ENCODE data around the gene ERN1. TPM values are rescaled to one million over a fixed set of nuclear protein-coding genes. Genes with fewer than 3 reads are reported as not detected.

ERN1 gene
- total and polyA plus RNA-seq, 2 donors (not counting 1 experiment from before 2014, with no cell fraction given), result 3.3 to 11.7 TPM

GRCh38 chr17:64095144-64095882 lies 34.6 kb downstream of the ERN1 start:
- no peak overlapping the region for H3K4me2 ChIP-seq (ENCODE audit: extremely low read depth, insufficient read depth, low read length)
- H3K9ac ChIP-seq (ENCODE audit: insufficient read depth, low read length), result no peak overlapping the region
- H4K20me1 ChIP-seq (ENCODE audit: control insufficient read depth, extremely low read depth, insufficient read depth, low read length), result no peaks in the 10 kb centered on the region
- TF ChIP-seq EZH2 (IDR thresholded peaks at IDR 0.05; ENCODE audit: low read length, missing control alignments) (no peak), CTCF (conservative IDR thresholded peaks at IDR 0.05 in 1 of 2, IDR thresholded peaks at IDR 0.05 in 1 of 2; ENCODE audit: low read depth in 1 of 2, low read length in 2 of 2) (no peak)
- no peaks in the 10 kb centered on the region for H3K27me3 ChIP-seq (ENCODE audit: control insufficient read depth, insufficient read depth, low read length)
- H3K27ac ChIP-seq (ENCODE audit: insufficient read depth, low read length), result no peak overlapping the region
- no peak overlapping the region for H2AFZ ChIP-seq (ENCODE audit: low read length)
- no peaks in the 10 kb centered on the region for H3K36me3 ChIP-seq (ENCODE audit: control insufficient read depth, insufficient read depth, low read length)
- H3K9me3 ChIP-seq (ENCODE audit: control insufficient read depth, insufficient read depth, low read depth, low read length), result no peaks in the 10 kb centered on the region
- no peak for DNase-seq (ENCODE audit: low read depth in 2 of 2)
- no peaks in the 10 kb centered on the region for H3K79me2 ChIP-seq (ENCODE audit: control insufficient read depth, insufficient read depth, low read length)
- no peak overlapping the region for H3K4me3 ChIP-seq (replicated peaks in 1 of 4; ENCODE audit: control extremely low read depth in 1 of 4, insufficient read depth in 1 of 4, low read depth in 3 of 4, low read length in 4 of 4)
- no peaks in the 10 kb centered on the region for H3K4me1 ChIP-seq (ENCODE audit: control insufficient read depth, extremely low read depth, insufficient read depth, low read length)

GRCh38 chr17:64094412-64094811 lies 35.5 kb downstream of the ERN1 start:
- Histone ChIP-seq H3K9ac (ENCODE audit: insufficient read depth, low read length) (no peak overlapping the region), H2AFZ (ENCODE audit: low read length) (no peak overlapping the region), H4K20me1 (ENCODE audit: control insufficient read depth, extremely low read depth, insufficient read depth, low read length) (no peaks in the 10 kb centered on the region), H3K27ac (ENCODE audit: insufficient read depth, low read length) (no peak overlapping the region), H3K4me2 (ENCODE audit: extremely low read depth, insufficient read depth, low read length) (no peak overlapping the region), H3K27me3 (ENCODE audit: control insufficient read depth, insufficient read depth, low read length) (no peaks in the 10 kb centered on the region), H3K4me3 (replicated peaks in 1 of 4; ENCODE audit: control extremely low read depth in 1 of 4, insufficient read depth in 1 of 4, low read depth in 3 of 4, low read length in 4 of 4) (no peak overlapping the region), H3K36me3 (ENCODE audit: control insufficient read depth, insufficient read depth, low read length) (no peaks in the 10 kb centered on the region), H3K79me2 (ENCODE audit: control insufficient read depth, insufficient read depth, low read length) (no peaks in the 10 kb centered on the region), H3K9me3 (ENCODE audit: control insufficient read depth, insufficient read depth, low read depth, low read length) (no peaks in the 10 kb centered on the region), H3K4me1 (ENCODE audit: control insufficient read depth, extremely low read depth, insufficient read depth, low read length) (no peaks in the 10 kb centered on the region)
- no peak for DNase-seq (ENCODE audit: low read depth in 2 of 2)
- no peak for TF ChIP-seq CTCF (conservative IDR thresholded peaks at IDR 0.05 in 1 of 2, IDR thresholded peaks at IDR 0.05 in 1 of 2; ENCODE audit: low read depth in 1 of 2, low read length in 2 of 2)
- no peak for TF ChIP-seq EZH2 (IDR thresholded peaks at IDR 0.05; ENCODE audit: low read length, missing control alignments)

GRCh38 chr17:64092952-64093451 lies 36.9 kb downstream of the ERN1 start:
- H3K9ac ChIP-seq (ENCODE audit: insufficient read depth, low read length), result no peak overlapping the region
- no peaks in the 10 kb centered on the region for H3K36me3 ChIP-seq (ENCODE audit: control insufficient read depth, insufficient read depth, low read length)
- TF ChIP-seq CTCF (conservative IDR thresholded peaks at IDR 0.05 in 1 of 2, IDR thresholded peaks at IDR 0.05 in 1 of 2; ENCODE audit: low read depth in 1 of 2, low read length in 2 of 2) (no peak), EZH2 (IDR thresholded peaks at IDR 0.05; ENCODE audit: low read length, missing control alignments) (no peak)
- H3K27ac ChIP-seq (ENCODE audit: insufficient read depth, low read length), result no peak overlapping the region
- no peaks in the 10 kb centered on the region for H4K20me1 ChIP-seq (ENCODE audit: control insufficient read depth, extremely low read depth, insufficient read depth, low read length)
- H2AFZ ChIP-seq (ENCODE audit: low read length), result no peak overlapping the region
- no peaks in the 10 kb centered on the region for H3K4me1 ChIP-seq (ENCODE audit: control insufficient read depth, extremely low read depth, insufficient read depth, low read length)
- H3K9me3 ChIP-seq (ENCODE audit: control insufficient read depth, insufficient read depth, low read depth, low read length), result no peaks in the 10 kb centered on the region
- H3K27me3 ChIP-seq (ENCODE audit: control insufficient read depth, insufficient read depth, low read length), result no peaks in the 10 kb centered on the region
- no peak overlapping the region for H3K4me3 ChIP-seq (replicated peaks in 1 of 4; ENCODE audit: control extremely low read depth in 1 of 4, insufficient read depth in 1 of 4, low read depth in 3 of 4, low read length in 4 of 4)
- no peak overlapping the region for H3K4me2 ChIP-seq (ENCODE audit: extremely low read depth, insufficient read depth, low read length)
- DNase-seq (ENCODE audit: low read depth in 2 of 2), result peak in 1 of 2 donors; percentile 31
- H3K79me2 ChIP-seq (ENCODE audit: control insufficient read depth, insufficient read depth, low read length), result no peaks in the 10 kb centered on the region
